Stimulated activated CD8-positive, alpha-beta memory T cell treated with anti-CD3 and anti-CD28 coated beads, Interleukin-15, amount 100 ng/mL, for 48 hours (primary cell): ENCODE results near the gene PPP2R5C.
"Not testable (repeated sequence)": the region's sequence is repeated elsewhere in the genome, so short reads cannot be mapped to it uniquely, and the experiment has no call there.

Experiments
- DNase-seq, 2 donors: peaks; one replicate each; pipeline ENCODE4 v3.0.0-alpha.2; 2020; ENCODE audit warnings: low read depth in 2 of 2

Gene PPP2R5C

DNA sequence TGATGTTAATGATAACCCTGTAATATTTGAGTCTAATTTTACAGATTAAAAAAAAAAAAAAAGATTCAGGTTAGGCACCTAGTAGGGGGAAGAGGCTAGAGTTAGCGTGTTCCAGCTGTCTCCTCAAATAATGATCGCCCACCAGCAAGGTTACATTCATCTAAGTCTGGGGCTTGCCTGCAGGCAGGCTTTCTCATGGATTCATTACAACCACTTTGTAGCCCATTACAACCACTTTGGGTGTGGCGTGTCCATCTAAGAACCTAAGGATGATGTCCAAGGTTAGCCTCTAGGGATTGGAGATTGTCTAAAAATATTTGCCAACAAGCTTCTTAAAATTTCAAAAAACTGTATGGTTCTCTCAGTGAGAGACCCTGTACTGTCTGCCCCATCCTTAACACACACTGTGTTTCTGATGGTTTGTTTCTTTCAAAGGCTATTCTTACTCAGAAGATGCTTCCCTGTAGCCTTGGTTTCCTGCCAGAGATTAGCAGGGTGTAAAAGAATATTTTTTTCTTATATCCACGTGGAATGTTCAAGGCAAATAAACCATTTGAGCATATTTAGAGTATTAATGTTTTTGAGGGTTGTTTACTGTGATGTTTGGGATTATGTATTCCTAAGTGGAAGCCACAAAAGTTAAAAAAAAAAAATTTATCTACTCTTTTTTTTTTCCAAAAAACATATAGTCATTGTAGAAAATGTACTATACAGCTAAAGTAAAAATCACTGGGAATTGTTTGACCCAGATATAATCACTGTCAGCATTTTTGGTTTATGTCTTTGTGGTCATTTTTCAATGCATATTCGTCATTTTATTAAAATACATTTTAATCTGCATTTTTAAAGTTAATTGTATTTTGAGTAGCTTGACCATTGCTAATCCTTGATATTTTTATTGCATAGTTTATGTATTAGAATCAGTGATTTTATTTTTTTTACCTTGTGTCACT lies 204.5 kb downstream of the PPP2R5C start:
- no peak for DNase-seq

DNA sequence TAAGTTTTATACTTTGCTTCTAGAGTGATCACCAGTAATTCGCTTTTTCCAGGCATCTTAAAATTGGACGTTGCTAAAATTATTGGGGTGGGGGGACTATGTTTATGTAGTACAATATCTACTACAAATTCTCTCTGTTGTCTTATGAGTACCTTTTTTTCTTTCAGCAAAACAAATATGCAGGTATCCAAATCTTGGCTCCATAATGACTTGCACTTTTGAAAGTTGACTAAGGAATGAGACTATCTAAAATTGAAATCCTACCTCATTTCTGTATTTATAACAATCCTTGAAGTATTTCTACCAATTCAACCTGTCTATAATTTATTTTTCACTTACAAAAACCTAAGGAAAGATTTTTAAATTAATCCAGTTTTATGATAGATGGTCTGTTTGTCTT lies 205.2 kb downstream of the PPP2R5C start:
- no peak for DNase-seq

DNA sequence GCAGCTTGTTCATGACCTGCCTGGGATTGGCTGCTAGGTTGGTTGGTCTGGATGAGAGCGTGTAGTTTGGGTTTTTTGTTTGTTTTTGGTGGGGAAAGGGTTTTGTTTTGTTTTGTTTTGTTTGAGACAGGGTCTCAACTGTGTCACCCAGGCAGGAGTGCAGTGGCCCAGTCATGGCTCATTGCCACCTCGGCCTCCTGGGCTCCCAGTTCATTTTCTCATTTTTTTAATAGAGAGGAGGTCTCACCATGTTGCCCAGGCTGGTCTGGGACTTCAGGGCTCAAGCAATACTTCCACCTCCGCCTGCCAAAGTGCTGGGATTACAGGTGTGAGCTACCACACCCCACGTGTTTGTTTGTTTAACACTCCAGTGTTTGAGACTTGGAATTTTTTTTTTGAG lies 206.7 kb downstream of the PPP2R5C start:
- no peak for DNase-seq

DNA sequence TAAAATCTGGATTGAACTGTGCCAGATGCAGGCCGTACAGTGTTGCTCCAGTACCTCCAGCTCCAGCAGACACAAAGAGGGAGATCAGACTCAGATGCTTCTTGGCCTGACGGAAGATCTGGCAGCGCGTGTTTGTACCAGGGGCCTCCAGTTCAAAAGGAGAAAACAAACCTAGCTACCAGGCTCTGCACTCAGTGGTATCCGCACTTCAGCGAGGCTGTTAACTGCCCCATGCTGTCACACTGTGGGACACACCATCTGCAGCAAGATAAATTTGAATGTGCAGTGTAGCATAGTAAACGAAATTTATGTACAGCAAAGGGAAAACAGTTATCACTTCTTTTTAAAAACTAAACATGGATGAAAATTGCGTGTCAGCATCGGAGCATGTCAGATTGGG lies 208.0 kb downstream of the PPP2R5C start:
- no peak for DNase-seq

DNA sequence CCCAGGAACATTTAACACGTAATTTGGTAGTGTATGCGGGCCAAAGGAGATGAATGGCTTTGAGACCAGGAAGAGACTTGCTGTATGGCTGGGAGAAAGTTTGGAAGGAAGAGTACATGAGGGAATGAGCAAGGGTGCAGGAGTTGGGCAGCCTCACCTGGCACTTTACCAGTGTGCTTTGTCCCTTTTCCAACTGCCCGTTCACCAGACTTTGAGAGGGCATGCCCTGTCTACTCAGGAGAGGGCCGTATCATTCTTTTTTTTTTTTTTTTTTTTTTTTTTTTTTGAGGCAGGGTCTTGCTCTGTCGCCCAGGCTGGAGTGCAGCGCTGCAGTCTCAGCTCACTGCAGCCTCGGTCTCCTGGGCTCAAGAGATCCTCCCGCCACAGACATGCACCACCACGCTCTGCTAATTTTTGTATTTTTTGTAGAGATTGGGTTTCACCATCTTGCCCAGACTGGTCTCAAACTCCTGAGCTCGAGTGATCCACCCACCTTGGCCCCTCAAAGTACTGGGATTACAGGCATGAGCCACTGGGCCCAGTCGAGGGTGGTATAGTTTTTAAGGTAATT lies 209.4 kb downstream of the PPP2R5C start:
- DNase-seq, result no peak

DNA sequence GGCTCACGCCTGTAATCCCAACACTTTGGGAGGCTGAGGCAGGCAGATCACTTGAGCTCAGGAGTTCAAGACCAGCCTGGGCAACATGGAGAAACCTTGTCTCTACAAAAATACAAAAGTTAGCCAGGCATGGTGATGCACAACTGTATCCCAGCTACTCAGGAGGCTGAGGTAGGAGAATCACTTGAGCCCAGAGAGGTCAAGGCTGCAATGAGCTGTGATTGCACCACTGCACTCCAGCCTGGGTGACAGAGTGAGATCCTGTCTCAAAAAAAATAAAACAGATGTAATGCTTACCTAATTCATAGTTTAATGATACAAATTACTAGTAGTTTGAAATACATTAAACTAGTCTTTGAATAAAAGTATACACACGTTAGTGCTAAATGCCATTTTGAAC lies 209.9 kb downstream of the PPP2R5C start:
- DNase-seq, result not testable (repeated sequence)

DNA sequence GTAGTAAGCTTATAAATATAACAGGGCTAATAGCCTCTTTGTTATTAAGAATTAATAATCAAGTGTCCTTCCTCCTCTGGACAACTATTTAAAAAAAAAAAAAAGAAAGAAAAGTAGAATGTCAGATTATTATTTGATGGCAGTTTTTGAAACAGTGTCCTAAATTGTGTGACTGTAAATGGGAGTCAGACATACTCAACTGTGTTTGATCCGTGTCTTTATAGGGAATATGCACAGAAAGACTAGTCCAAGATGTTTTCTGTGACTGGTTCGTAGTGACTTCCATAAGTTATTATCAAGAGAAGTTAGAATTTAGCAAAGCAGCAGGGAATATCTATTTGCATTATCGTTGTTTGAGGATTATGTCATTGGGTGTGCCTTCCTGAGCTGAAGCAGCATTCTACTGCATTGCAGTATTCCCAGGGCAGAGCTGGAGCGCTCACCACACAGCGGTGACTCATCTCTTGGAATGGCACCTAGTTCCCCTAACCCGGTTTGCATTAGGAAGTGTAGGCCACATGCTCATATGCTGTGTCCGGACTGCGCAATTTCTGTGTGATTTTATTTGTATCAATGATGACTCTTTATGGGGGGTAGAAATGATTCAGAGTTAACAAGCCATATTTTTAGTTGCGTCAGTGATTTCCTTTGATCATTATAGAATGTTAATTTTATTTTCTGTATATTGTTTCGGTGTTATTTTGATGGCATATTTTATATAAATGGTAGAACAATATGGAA lies 210.8 kb downstream of the PPP2R5C start:
- DNase-seq, result no peak

DNA sequence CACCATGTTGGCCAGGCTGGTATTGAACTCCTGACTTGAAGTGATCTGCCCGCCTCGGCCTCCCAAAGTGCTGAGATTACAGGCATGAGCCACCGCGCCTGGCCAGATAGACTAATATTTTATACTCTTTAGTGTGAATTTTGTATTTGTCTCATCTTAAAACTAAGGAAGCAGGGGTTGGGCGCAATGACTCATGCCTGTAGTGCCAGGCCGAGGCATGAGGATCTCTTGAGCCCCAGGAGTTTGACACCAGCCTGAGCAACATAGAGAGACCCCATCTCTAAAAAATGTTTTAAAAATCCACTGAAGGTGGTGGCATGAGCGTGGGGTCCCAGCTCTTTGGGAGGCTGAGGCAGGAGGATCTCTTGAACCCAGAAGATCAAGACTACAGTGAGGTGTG lies 211.8 kb downstream of the PPP2R5C start:
- no peak for DNase-seq

DNA sequence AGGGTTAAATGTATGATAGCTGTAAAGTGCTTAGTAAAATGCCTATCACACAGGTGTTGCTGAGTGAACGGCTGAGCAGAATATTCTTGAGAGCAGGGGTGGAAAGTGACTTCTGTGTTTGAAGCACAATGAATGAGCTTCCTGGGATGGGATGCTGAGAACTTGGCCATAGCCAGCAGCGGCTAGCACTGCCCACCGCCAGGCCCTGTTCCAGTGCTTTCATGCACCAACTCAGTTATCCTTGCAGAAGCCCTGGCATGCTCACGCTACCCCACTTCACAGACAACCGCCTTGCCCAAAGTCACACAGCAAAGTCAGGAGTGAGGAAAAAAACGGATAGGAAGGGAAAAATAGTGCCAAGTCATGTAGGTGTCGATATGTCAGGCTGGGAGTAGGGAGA lies 213.7 kb downstream of the PPP2R5C start:
- no peak for DNase-seq
